AG08395 (cell line): ENCODE data around the gene SYDE1.

ENCODE experiments used
- DNase-seq: peaks from one replicate; pipeline ENCODE4 v3.0.0; 2012; ENCODE audit warnings: mixed read lengths, low spot score

The SYDE1 gene

GRCh38 chr19:15108145-15108844, 1.1 kb downstream of the SYDE1 start:
- no peak for DNase-seq

- no peak for DNase-seq
Measured at GRCh38 chr19:15108845-15109767, 1.9 kb downstream of the SYDE1 start.

- DNase-seq: no peak
Measured at GRCh38 chr19:15109768-15110417, 2.7 kb downstream of the SYDE1 start.

GRCh38 chr19:15110418-15110815, 3.2 kb downstream of the SYDE1 start:
- no peak for DNase-seq

GRCh38 chr19:15111758-15112157, 4.6 kb downstream of the SYDE1 start:
- DNase-seq: no peak

GRCh38 chr19:15112385-15112784, 5.2 kb downstream of the SYDE1 start:
- no peak for DNase-seq

- DNase-seq: no peak
Measured at GRCh38 chr19:15113245-15114152, 6.3 kb downstream of the SYDE1 start.

- DNase-seq: peak; percentile 73
Measured at GRCh38 chr19:15114153-15114540, 6.9 kb downstream of the SYDE1 start.

GRCh38 chr19:15115080-15115479, 7.9 kb downstream of the SYDE1 start:
- DNase-seq: peak; percentile 58

GRCh38 chr19:15115762-15116615, 8.8 kb downstream of the SYDE1 start:
- no peak for DNase-seq

- DNase-seq: no peak
Measured at GRCh38 chr19:15116856-15117255, 9.7 kb downstream of the SYDE1 start.

- DNase-seq: no peak
Measured at GRCh38 chr19:15118248-15118647, 11.0 kb downstream of the SYDE1 start.

GRCh38 chr19:15118789-15119494, 11.7 kb downstream of the SYDE1 start:
- DNase-seq: no peak

- no peak for DNase-seq
Measured at GRCh38 chr19:15120135-15121026, 13.2 kb downstream of the SYDE1 start.

- no peak for DNase-seq
Measured at GRCh38 chr19:15122331-15123030, 15.3 kb downstream of the SYDE1 start.

GRCh38 chr19:15123031-15123890, 16.1 kb downstream of the SYDE1 start:
- no peak for DNase-seq

GRCh38 chr19:15123900-15124299, 16.7 kb downstream of the SYDE1 start:
- no peak for DNase-seq
